NCI-H2081 (cell line): ENCODE measurements around the gene LSM2.

Experiments used
- DNase-seq, 2 experiments: peaks; one replicate each; lab custom pipeline; 2025; lab: John Stamatoyannopoulos, UW

LSM2 gene

DNA sequence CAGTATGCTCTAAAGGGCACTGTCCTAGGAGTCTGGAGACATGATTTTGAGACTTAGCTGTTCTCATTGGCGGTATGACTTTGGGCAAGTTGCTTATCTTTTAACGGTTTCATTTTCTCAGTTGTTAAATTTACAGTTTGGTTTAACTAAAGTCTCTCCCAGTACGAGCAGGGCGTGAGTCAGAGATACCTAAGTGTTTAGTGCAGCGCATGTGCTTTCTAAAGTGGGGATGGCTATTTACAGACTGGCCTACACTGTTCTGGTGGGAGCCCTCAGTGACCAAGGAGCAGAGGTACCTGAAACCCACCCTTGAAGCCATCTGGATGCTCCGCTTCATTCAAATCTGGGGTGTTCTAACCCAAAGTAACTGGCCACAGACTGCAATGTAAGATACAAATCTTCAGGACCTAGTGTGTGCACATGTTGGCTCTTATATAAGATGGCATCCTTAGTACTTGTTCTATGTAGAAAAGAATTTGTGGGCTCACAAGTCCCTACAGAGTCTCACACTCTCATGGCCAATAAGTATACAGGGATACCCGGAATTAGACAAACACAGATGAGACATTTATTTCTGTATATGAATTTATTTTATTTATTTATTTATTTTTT, 56.2 kb downstream of the LSM2 start:
- DNase-seq, result no peak

DNA sequence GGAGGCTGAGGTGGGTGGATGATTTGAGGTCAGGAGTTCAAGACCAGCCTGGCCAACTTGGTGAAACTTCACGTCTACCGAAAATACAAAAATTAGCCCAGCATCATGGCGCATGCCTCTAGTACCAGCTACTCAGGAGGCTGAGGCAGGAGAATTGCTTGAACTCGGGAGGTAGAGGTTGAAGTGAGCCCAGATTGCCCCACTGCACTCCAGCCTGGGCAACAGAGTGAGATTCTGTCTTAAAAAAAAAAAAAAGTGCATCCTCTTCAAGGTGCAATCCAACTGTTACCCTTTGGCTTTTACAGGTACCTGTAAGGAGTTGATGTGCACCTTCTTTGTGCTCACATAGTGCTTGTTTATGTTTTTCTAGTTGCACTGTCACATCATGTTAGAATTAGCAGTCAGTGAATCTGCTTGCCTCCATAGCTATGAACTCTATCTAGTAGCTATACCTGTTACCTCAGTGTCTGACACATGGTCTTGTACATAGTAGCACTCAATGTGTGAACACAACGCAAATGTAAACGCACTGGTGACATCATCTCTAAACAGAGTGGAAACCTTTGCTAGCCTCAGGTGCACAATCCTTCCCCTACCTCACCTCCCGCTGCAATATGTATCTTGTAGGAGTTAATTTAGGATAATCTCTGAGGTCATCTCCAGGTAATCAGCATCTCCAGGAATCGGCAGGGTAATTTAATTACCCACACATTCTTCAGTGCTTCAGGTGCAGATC, 57.3 kb downstream of the LSM2 start:
- DNase-seq, result no peak
